Measurements from ENCODE around the gene SIGLEC11. TPM values are rescaled to one million over a fixed set of nuclear protein-coding genes. Genes with fewer than 3 reads are reported as not detected.
A peak's percentile ranks its signal among the peaks of the same experiment; 100 is the strongest.

SIGLEC11 gene
- total and polyA plus RNA-seq, 11 donors: 0.22 to 3.0 (median 1.1) TPM; not detected in 2

DNA sequence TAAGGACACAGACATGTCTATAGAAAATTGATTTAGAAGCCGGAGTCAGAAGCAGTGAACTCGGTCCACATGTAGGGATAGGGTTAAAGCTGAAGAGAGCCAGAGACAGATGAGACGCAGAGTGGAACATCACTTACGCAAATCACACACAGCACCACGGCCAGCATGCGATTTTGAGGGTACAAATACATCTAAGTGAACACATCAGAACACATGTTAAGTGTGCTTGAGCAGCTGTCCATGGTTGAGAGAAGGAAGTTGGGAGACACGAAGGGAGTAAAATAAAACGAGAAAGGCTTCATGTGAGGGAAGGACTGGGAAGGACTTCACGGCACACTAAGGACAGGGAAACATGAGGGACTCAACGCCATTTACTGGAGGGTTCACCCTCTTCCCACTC, 25.4 kb upstream of the SIGLEC11 start:
- Histone ChIP-seq H3K27me3 (no peaks in the 10 kb centered on the region), H3K4me3 (no peak overlapping the region), H3K4me1 (peaks cover 0 to 7% (median 0%) of the 10 kb centered on the region in 12 donors), H3K36me3 (peaks cover 0 to 90% (median 78%) of the 10 kb centered on the region in 9 donors), H3K9me3 (no peaks in the 10 kb centered on the region), H3K27ac (no peak overlapping the region)
- intact Hi-C loops (cut with DNase I): loop anchor here in 1 of 10 donors (5.0 kb wide), 1 partner anchor 34 kb away; no protein-coding TSS in a partner anchor
- DNase-seq (no peak), ATAC-seq (no peak)
- 91 to 94% (median 93%) methylated on average over 10 of the region's 10 CpGs for WGBS, 4 donors
- TF ChIP-seq POLR2A (IDR thresholded peaks at IDR 0.05): no peak
- TF ChIP-seq, protein P1, sequence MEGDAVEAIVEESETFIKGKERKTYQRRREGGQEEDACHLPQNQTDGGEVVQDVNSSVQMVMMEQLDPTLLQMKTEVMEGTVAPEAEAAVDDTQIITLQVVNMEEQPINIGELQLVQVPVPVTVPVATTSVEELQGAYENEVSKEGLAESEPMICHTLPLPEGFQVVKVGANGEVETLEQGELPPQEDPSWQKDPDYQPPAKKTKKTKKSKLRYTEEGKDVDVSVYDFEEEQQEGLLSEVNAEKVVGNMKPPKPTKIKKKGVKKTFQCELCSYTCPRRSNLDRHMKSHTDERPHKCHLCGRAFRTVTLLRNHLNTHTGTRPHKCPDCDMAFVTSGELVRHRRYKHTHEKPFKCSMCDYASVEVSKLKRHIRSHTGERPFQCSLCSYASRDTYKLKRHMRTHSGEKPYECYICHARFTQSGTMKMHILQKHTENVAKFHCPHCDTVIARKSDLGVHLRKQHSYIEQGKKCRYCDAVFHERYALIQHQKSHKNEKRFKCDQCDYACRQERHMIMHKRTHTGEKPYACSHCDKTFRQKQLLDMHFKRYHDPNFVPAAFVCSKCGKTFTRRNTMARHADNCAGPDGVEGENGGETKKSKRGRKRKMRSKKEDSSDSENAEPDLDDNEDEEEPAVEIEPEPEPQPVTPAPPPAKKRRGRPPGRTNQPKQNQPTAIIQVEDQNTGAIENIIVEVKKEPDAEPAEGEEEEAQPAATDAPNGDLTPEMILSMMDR (IDR thresholded peaks at IDR 0.05): no peak

DNA sequence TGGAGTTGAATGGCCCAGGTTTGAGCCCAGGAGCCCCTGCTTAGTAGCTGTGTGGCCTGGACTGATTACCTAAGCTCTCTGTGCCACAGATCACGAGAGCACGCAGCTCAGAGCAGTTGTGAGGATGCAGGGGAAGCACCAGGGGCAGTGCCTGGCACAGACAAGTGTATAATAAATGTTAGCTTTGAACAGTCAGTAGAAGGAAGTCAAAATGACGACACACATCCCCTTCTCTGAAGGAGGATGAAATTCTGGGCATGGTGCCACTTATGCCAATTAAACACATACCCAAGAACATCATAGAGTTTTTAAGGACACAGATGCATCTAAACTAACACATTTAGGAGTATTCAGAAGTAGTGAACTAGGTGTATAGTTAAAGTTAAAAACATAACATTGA, 24.9 kb upstream of the SIGLEC11 start:
- TF ChIP-seq POLR2A (IDR thresholded peaks at IDR 0.05): no peak
- TF ChIP-seq, protein P1 (IDR thresholded peaks at IDR 0.05): no peak
- WGBS, 4 donors: 79 to 89% (median 83%) methylated on average over 3 of the region's 3 CpGs
- DNase-seq (no peak), ATAC-seq (no peak)
- intact Hi-C loops (cut with DNase I): loop anchor here in 1 of 10 donors (2.0 to 5.0 kb wide), 2 partner anchors 34 to 49 kb away; no protein-coding TSS in a partner anchor
- peaks cover 0 to 7% (median 0%) of the 10 kb centered on the region in 12 donors for H3K4me1 ChIP-seq
- H3K27me3 ChIP-seq: no peaks in the 10 kb centered on the region
- no peak overlapping the region for H3K4me3 ChIP-seq
- no peaks in the 10 kb centered on the region for H3K9me3 ChIP-seq
- H3K27ac ChIP-seq: no peak overlapping the region
- H3K36me3 ChIP-seq: peaks cover 0 to 90% (median 76%) of the 10 kb centered on the region in 9 donors

GRCh38 chr19:49984491-49984890, 23.5 kb upstream of the SIGLEC11 start:
- DNase-seq (no peak), ATAC-seq (no peak)
- 86 to 90% (median 89%) methylated on average over 11 of the region's 11 CpGs for WGBS, 4 donors
- Histone ChIP-seq H3K36me3 (peaks cover 0 to 87% (median 73%) of the 10 kb centered on the region in 9 donors), H3K27ac (no peak overlapping the region), H3K4me3 (no peak overlapping the region), H3K9me3 (no peaks in the 10 kb centered on the region), H3K27me3 (no peaks in the 10 kb centered on the region), H3K4me1 (peaks cover 0 to 7% (median 0%) of the 10 kb centered on the region in 12 donors)
- no peak for TF ChIP-seq POLR2A (IDR thresholded peaks at IDR 0.05)
- TF ChIP-seq, protein P1 (IDR thresholded peaks at IDR 0.05): no peak
- intact Hi-C loops (cut with DNase I): loop anchor here in 3 of 10 donors (2.0 to 5.0 kb wide), 2 partner anchors 47 to 48 kb away; no protein-coding TSS in a partner anchor

DNA sequence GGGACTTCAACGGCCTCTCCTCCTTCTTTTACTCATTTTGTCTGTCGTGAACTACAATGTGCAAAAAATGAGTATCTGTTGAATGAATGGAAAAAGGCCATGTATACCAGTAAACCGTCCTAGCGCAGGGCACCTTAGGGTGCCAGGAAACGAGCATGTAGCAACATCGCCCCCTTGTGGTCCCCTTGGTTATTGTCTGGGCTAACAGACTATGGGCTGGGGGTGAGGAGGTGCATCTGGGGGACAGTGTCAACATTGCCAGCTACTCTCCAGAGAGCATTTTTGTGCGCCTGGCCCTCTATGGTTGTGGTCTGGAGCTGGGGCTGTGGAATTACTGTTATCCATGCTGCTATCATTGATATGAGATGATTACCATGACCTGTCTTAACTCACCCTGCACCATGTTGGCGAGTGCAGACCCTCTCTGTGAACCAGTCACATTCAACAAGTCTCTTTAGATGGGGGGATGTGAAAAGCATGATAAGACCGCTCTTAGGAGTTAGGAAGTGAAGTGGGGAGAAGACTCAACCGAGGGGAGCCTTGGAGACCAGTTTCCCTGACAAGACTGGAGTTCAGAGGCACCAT, 22.8 kb upstream of the SIGLEC11 start:
- no peak for TF ChIP-seq POLR2A (IDR thresholded peaks at IDR 0.05)
- TF ChIP-seq, protein P1 (IDR thresholded peaks at IDR 0.05): peak; percentile 66 to 86 (median 78)
- Histone ChIP-seq H3K4me3 (no peak overlapping the region), H3K4me1 (peaks cover 0 to 7% (median 0%) of the 10 kb centered on the region in 12 donors), H3K27ac (no peak overlapping the region), H3K36me3 (peaks cover 0 to 87% (median 73%) of the 10 kb centered on the region in 9 donors), H3K9me3 (no peaks in the 10 kb centered on the region), H3K27me3 (no peaks in the 10 kb centered on the region)
- intact Hi-C loops (cut with DNase I): loop anchor here (1.0 to 5.0 kb wide), 5 partner anchors 43 to 49 kb away; no protein-coding TSS in a partner anchor
- 47 to 53% (median 48%) methylated on average over 10 of the region's 10 CpGs for WGBS, 4 donors
- DNase-seq (peak in 4 of 5 donors; percentile 28 to 56 (median 49)), ATAC-seq (peak in 3 of 4 donors; percentile 48 to 50 (median 49))

All from heart left ventricle (tissue), 16 donors.